BLaER1 treated with 17β-estradiol and CSF1 and Interleukin-3, amounts not matched to agents 10 nM and 100 nM (cell line): Measurements from ENCODE around the gene SMARCC2.

Experiments used
- H3K27ac ChIP-seq, 11 experiments: shearing (Covaris generic); formaldehyde crosslinking; 2 replicates each; pipeline ENCODE4 v1.8.1; 2022
- H3K27me3 ChIP-seq, 11 experiments: shearing (Covaris generic); formaldehyde crosslinking; 2 replicates each; pipeline ENCODE4 v1.8.1; 2022
- H3K36me3 ChIP-seq, 11 experiments: shearing (Covaris generic); formaldehyde crosslinking; 2 replicates each; pipeline ENCODE4 v1.8.1; 2022
- H3K4me1 ChIP-seq, 10 experiments: shearing (Covaris generic); formaldehyde crosslinking; 2 replicates each; pipeline ENCODE4 v1.8.1; 2022
- H3K4me2 ChIP-seq, 11 experiments: shearing (Covaris generic); formaldehyde crosslinking; 2 replicates each; pipeline ENCODE4 v1.8.1; 2022
- H3K4me3 ChIP-seq, 10 experiments: shearing (Covaris generic); formaldehyde crosslinking; 2 replicates each; pipeline ENCODE4 v1.8.1; 2022
- H3K9ac ChIP-seq, 11 experiments: shearing (Covaris generic); formaldehyde crosslinking; 2 replicates each; pipeline ENCODE4 v1.8.1; 2022
- H3K9me3 ChIP-seq, 11 experiments: shearing (Covaris generic); formaldehyde crosslinking; replicated peaks in 1 of 11; 2 replicates each; pipeline ENCODE4 v1.8.1; 2022
- H4K20me1 ChIP-seq, 11 experiments: shearing (Covaris generic); formaldehyde crosslinking; 2 replicates each; pipeline ENCODE4 v1.8.1; 2022
- Cebpa-rat ChIP-seq, 11 experiments: shearing (Covaris generic); IDR thresholded peaks; 2 replicates each; pipeline ENCODE4 v1.8.1; 2022

SMARCC2 gene

GRCh38 chr12:56143870-56144269, 45.4 kb downstream of the SMARCC2 start:
- peak overlapping the region in 2 of 11 experiments; percentile 18 to 25; a peak in 1 of 22 replicates for H3K9ac ChIP-seq
- peaks cover 61 to 69% (median 66%) of the 10 kb centered on the region in 11 experiments for H3K36me3 ChIP-seq
- TF ChIP-seq Cebpa-rat (IDR thresholded peaks at IDR 0.05) = no peak
- peak overlapping the region in 2 of 11 experiments; percentile 0 to 7; a peak in 2 of 22 replicates for H3K4me2 ChIP-seq
- no peak overlapping the region for H3K27ac ChIP-seq
- no peaks in the 10 kb centered on the region for H3K9me3 ChIP-seq
- no peak overlapping the region for H3K4me3 ChIP-seq
- no peaks in the 10 kb centered on the region for H3K27me3 ChIP-seq
- H4K20me1 ChIP-seq = peaks cover 0 to 22% (median 5%) of the 10 kb centered on the region in 11 experiments; a peak in 7 of 22 replicates
- peaks cover 0 to 52% (median 17%) of the 10 kb centered on the region in 10 experiments; a peak in 12 of 20 replicates for H3K4me1 ChIP-seq

DNA sequence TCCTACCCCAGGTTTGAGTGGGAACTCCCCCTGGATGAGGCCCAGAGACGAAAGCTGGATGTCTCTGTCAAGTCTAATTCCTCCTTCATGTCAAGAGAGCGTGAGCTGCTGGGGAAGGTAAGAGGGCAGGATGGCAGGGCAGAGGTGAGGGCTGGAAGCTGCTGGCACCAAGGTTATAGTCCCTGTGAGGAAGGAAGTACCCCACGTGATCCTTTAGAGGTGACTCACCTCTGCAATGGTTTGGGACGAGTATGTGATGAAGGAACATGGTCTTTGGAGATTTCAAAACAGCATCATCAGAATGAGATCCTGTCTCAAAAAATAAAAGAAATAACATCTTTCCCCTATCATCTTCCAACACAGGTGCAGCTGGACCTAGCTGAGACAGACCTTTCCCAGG, 46.1 kb downstream of the SMARCC2 start:
- Histone ChIP-seq H3K4me2 (peak overlapping the region in 2 of 11 experiments; percentile 0 to 11; a peak in 1 of 22 replicates), H3K36me3 (peaks cover 68 to 75% (median 73%) of the 10 kb centered on the region in 11 experiments), H3K4me1 (peaks cover 0 to 52% (median 19%) of the 10 kb centered on the region in 10 experiments; a peak in 12 of 20 replicates), H3K4me3 (no peak overlapping the region), H3K27ac (peak overlapping the region in 1 of 11 experiments; percentile 43; a peak in 1 of 22 replicates), H3K9ac (no peak overlapping the region), H4K20me1 (peaks cover 0 to 25% (median 5%) of the 10 kb centered on the region in 11 experiments; a peak in 7 of 22 replicates), H3K27me3 (no peaks in the 10 kb centered on the region), H3K9me3 (no peaks in the 10 kb centered on the region)
- no peak for TF ChIP-seq Cebpa-rat (IDR thresholded peaks at IDR 0.05)

GRCh38 chr12:56141946-56142784, 47.1 kb downstream of the SMARCC2 start:
- peak overlapping the region in 3 of 11 experiments; percentile 2 to 28 (median 11); a peak in 1 of 22 replicates for H3K9ac ChIP-seq
- TF ChIP-seq Cebpa-rat (IDR thresholded peaks at IDR 0.05) = no peak
- no peaks in the 10 kb centered on the region for H3K9me3 ChIP-seq
- H4K20me1 ChIP-seq = peaks cover 0 to 31% (median 5%) of the 10 kb centered on the region in 11 experiments; a peak in 7 of 22 replicates
- peak overlapping the region in 2 of 11 experiments; percentile 6 to 43; a peak in 2 of 22 replicates for H3K27ac ChIP-seq
- peaks cover 0 to 51% (median 20%) of the 10 kb centered on the region in 10 experiments; a peak in 12 of 20 replicates for H3K4me1 ChIP-seq
- peak overlapping the region in 6 of 11 experiments; percentile 34 to 62 (median 40); a peak in 11 of 22 replicates for H3K4me2 ChIP-seq
- H3K36me3 ChIP-seq = peaks cover 78 to 86% (median 83%) of the 10 kb centered on the region in 11 experiments
- H3K4me3 ChIP-seq = no peak overlapping the region
- H3K27me3 ChIP-seq = no peaks in the 10 kb centered on the region

- Histone ChIP-seq H3K27ac (no peak overlapping the region), H3K4me3 (no peak overlapping the region), H3K27me3 (no peaks in the 10 kb centered on the region), H3K9ac (no peak overlapping the region), H3K4me1 (peaks cover 0 to 29% (median 13%) of the 10 kb centered on the region in 10 experiments; a peak in 12 of 20 replicates), H3K4me2 (no peak overlapping the region), H3K9me3 (no peaks in the 10 kb centered on the region), H3K36me3 (peaks cover 94 to 100% (median 99%) of the 10 kb centered on the region in 11 experiments), H4K20me1 (peaks cover 0 to 35% (median 3%) of the 10 kb centered on the region in 11 experiments; a peak in 6 of 22 replicates)
- TF ChIP-seq Cebpa-rat (IDR thresholded peaks at IDR 0.05) = no peak
Measured at GRCh38 chr12:56137853-56138571, 51.3 kb downstream of the SMARCC2 start.

- H4K20me1 ChIP-seq = peaks cover 0 to 29% (median 3%) of the 10 kb centered on the region in 11 experiments; a peak in 6 of 22 replicates
- peaks cover 97 to 98% (median 97%) of the 10 kb centered on the region in 11 experiments for H3K36me3 ChIP-seq
- no peak overlapping the region for H3K4me2 ChIP-seq
- no peak overlapping the region for H3K9ac ChIP-seq
- H3K27me3 ChIP-seq = no peaks in the 10 kb centered on the region
- H3K9me3 ChIP-seq = no peaks in the 10 kb centered on the region
- no peak for TF ChIP-seq Cebpa-rat (IDR thresholded peaks at IDR 0.05)
- H3K4me1 ChIP-seq = peaks cover 10 to 24% (median 19%) of the 10 kb centered on the region in 10 experiments
- H3K27ac ChIP-seq = no peak overlapping the region
- no peak overlapping the region for H3K4me3 ChIP-seq
Measured at GRCh38 chr12:56134897-56135296, 54.4 kb downstream of the SMARCC2 start.

- H3K4me1 ChIP-seq = peaks cover 34 to 48% (median 40%) of the 10 kb centered on the region in 10 experiments
- peaks cover 0 to 24% (median 3%) of the 10 kb centered on the region in 11 experiments; a peak in 7 of 22 replicates for H4K20me1 ChIP-seq
- no peak for TF ChIP-seq Cebpa-rat (IDR thresholded peaks at IDR 0.05)
- H3K4me2 ChIP-seq = peak overlapping the region; percentile 83 to 100 (median 96)
- H3K36me3 ChIP-seq = peaks cover 56 to 58% (median 57%) of the 10 kb centered on the region in 11 experiments
- H3K27ac ChIP-seq = peak overlapping the region in 10 of 11 experiments; percentile 79 to 95 (median 88); a peak in 19 of 22 replicates
- H3K9ac ChIP-seq = peak overlapping the region; percentile 85 to 96 (median 90); a peak in 21 of 22 replicates
- H3K9me3 ChIP-seq = no peaks in the 10 kb centered on the region
- no peaks in the 10 kb centered on the region for H3K27me3 ChIP-seq
- peak overlapping the region; percentile 76 to 98 (median 90); a peak in 18 of 20 replicates for H3K4me3 ChIP-seq
Measured at GRCh38 chr12:56130876-56131275, 58.4 kb downstream of the SMARCC2 start.

GRCh38 chr12:56129942-56130495, 59.3 kb downstream of the SMARCC2 start:
- H3K27me3 ChIP-seq = no peaks in the 10 kb centered on the region
- H3K4me2 ChIP-seq = peak overlapping the region; percentile 83 to 100 (median 96)
- no peak for TF ChIP-seq Cebpa-rat (IDR thresholded peaks at IDR 0.05)
- H3K4me1 ChIP-seq = peaks cover 42 to 57% (median 48%) of the 10 kb centered on the region in 10 experiments
- H3K9ac ChIP-seq = peak overlapping the region; percentile 85 to 96 (median 90)
- H3K9me3 ChIP-seq = no peaks in the 10 kb centered on the region
- peak overlapping the region; percentile 76 to 98 (median 90) for H3K4me3 ChIP-seq
- peaks cover 48 to 51% (median 48%) of the 10 kb centered on the region in 11 experiments for H3K36me3 ChIP-seq
- H4K20me1 ChIP-seq = peaks cover 0 to 24% (median 3%) of the 10 kb centered on the region in 11 experiments; a peak in 7 of 22 replicates
- peak overlapping the region; percentile 69 to 95 (median 87) for H3K27ac ChIP-seq
